Caki2 (cell line): ENCODE measurements around the gene CTDSPL. TPM values are rescaled to one million over a fixed set of nuclear protein-coding genes. Genes with fewer than 3 reads are reported as not detected.

Experiments used
- DNase-seq: peaks from one replicate; pipeline ENCODE4 v3.0.0-alpha.2; 2015; ENCODE audit warnings: low read depth
- in situ Hi-C: cut with HindIII; loops from 2 replicates; pipeline ENCODE4 v1.10.0; 2016; ENCODE audit warnings: low sequenced_read_pairs, low pct_unique_long_range_greater_than_20kb, mixed read lengths
- total RNA-seq: library from RNA; depleted of rRNA; stranded (reverse); fragments of >200 nt; shearing (Covaris generic); gene quantifications from 2 replicates; pipeline ENCODE4 v1.2.3, GENCODE V29; 2014; ENCODE audit warnings: low replicate concordance

Gene CTDSPL
- total RNA-seq, 1 experiment from 2014 or later: 36.4 TPM

GRCh38 chr3:37952564-37952963 is 90.9 kb downstream of the CTDSPL start:
- DNase-seq: no peak
- in situ Hi-C loops: no loop called here

- in situ Hi-C loops: no loop called here
- DNase-seq: no peak
These were observed 91.5 kb downstream of the CTDSPL start for GRCh38 chr3:37953226-37953625.

DNA sequence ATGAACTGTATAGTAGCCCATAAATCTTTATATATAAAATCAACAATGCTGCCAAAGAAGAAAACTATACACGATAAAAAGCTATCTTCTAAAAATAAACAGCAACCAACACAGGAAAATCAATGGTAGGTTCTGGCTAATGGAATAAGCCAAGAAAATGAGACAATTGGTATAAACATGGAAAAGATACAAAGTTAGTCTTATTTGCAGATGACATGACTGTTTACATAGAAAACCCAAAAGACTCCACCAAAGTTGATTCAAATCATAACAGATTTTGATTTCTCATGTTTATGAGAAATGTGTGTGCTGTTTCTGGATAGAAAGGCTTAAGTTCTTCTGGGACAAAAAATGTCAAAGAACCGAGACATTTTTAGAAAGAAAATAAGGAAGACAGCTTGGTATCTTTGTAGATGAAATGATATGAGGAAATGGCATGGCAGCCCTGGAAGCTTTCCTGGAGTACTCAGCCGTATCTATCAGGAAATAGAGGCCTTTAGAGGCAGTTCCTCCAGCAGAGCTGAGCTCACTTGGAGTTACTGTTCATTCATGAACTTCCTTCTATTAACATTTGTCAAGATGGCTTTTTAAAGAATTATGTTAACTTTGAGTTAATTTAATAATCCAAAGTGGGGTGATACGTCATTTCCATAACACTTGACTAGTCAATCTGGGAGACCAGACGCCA is 92.2 kb downstream of the CTDSPL start:
- no peak for DNase-seq
- in situ Hi-C loops: no loop called here

GRCh38 chr3:37954881-37955280 is 93.2 kb downstream of the CTDSPL start:
- in situ Hi-C loops: no loop called here
- DNase-seq: no peak

DNA sequence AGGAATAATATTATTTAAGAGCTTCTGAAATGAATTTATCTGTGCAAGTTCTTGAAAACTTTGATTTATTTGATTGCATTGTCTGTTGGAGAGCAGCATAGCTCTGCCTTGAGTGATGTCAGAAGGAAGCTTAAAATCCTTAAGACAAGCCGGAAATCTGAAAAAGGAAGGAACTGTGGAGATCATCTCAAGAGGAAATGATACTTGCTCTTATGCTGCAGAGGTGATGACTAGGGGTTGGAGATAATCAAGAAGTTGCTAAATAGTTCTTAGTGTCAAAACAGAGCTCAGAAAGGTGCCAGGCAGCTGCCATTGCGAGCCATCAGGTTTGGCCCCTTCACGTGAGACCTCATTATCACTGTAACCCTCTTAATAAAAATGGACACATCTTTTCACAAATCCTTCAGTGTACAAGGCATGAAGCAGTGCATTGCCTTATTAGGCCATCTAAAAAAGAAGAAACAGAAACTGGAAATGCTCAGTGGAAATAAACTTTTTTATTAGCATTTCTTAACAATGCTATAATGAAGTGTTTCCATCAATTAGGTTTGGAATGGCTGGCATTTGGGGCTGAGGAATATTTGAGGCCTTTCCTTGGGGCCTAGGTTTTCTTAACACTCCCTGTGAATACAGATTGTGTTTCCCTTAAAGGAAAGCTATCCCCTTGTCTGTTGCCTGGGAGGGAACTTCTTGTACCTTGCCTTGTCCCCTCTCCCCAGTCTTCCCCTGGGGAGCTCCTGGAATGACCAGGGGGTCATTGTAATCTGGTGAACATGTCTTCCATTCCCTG is 94.4 kb downstream of the CTDSPL start:
- in situ Hi-C loops: no loop called here
- no peak for DNase-seq

- no peak for DNase-seq
- in situ Hi-C loops: no loop called here
These were observed 95.3 kb downstream of the CTDSPL start for GRCh38 chr3:37956723-37957538.

DNA sequence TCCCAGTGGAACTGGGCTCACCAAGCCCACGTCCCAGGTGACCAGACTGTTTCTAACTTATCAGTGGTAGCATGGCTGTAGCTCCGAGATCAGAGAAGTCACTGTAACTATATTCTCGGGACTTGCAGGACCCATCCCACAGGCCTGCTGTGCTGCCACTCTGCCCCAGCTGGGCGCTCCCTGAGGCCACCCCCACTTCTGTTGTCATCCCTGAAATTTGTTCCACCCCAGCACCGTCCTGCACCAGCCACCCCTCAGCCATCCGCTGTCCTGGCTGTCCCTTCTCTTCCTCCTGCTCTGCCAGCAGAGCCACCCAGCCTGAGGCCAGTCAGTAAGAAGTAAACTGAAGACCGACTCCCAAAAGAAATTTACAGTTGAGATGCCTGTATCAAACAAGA is 95.9 kb downstream of the CTDSPL start:
- in situ Hi-C loops: no loop called here
- no peak for DNase-seq

- DNase-seq: no peak
- in situ Hi-C loops: no loop called here
These were observed 100.1 kb downstream of the CTDSPL start for GRCh38 chr3:37961622-37962431.

DNA sequence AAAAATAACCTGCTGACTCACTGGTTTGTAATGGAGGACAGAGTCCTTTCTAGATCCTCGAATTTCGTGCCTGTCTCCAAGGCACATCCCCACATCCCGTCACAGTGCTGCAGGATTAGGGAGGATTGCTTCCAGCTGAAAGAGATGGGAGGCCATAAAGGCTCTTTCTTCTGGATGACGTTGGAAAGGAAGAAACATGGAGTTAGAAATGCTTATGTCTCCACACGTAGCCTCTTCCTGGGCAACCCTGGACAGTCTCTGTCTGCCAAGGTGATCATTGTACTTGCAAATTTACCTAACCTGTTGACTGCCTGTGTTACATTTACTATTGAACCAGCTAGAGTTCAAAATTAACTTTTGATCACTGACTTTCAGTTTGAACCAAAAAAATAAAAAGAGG is 101.3 kb downstream of the CTDSPL start:
- no peak for DNase-seq
- in situ Hi-C loops: no loop called here

- DNase-seq: peak; percentile 66
- in situ Hi-C loops: no loop called here
These were observed 102.0 kb downstream of the CTDSPL start for GRCh38 chr3:37963635-37964034.

- in situ Hi-C loops: no loop called here
- DNase-seq: no peak
These were observed 102.5 kb downstream of the CTDSPL start for GRCh38 chr3:37964146-37964545.

DNA sequence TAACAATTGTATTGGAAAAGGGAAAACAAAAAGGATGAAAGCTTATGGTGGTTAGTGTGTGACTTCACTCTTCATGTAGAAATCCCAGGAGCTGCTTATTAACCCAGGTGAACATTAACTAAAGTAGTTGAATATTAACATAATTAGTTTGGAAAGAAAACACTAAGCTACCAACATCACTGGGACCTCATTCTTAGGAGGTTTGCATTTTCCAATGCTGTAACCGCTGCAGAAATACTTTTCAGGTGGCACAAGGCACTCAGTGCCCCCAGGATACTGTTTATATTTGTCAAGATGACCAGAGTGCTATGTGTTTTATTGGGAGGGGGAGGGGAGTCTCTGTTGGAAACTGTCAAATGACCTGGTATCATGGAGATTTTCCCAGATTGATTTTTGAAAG is 103.0 kb downstream of the CTDSPL start:
- in situ Hi-C loops: no loop called here
- DNase-seq: peak; percentile 91

- no peak for DNase-seq
- in situ Hi-C loops: no loop called here
These were observed 105.7 kb downstream of the CTDSPL start for GRCh38 chr3:37967260-37967881.

DNA sequence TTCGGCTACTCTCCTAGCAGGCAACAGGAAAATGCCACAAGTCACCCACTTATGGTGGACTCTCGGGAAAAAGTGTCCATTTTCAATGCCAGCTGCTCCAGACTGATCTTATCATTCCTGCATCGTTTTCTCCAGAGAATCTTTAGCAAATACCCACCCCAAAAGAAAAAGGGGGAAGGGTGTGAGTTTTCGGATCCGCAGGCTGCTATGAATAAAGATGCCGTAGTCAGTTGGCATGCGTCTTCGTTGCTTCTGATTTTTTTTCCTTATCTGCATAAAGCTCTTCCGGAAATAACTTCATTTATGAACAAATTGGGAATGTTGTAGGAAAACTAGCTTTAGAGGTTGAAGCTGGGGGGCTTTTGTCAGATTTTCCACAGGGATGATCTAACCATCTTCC is 106.5 kb downstream of the CTDSPL start:
- DNase-seq: no peak
- in situ Hi-C loops: no loop called here

DNA sequence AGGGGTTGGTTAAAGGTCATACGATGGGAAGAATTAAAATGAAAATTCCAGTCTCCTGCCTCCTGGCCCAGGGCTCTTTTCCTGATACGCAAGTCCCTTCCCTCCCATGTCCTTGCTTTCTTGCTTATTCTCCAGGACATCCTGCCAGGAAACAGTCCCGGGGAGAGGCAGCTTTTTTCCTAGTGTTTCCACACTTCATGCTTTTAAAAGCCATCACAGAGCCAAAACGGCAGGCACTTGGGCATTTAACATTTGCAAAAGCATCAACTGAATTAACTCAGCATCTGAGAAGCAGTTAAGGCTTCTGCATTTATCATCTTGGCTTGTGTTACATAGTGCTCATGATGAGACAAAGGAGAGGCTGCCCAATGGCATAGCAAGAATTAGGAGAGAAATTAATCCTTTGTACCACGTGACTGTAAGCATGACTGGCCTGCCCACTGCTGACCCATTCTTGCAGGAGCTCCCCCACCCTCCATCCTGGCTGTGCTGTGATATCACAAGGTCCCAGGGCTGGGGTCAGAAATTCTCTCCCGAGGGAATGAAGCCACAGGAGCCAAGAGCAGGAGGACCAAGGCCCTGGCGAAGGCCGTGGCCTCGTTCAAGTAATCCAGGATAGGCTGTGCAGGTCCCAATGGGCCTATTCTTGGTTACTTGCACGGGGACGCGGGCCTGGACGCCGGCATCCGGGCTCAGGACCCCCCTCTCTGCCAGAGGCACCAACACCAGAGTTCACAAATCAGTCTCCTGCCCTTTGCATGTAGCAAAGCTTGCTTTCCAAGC is 107.3 kb downstream of the CTDSPL start:
- in situ Hi-C loops: no loop called here

GRCh38 chr3:37969596-37970100 is 108.0 kb downstream of the CTDSPL start:
- in situ Hi-C loops: no loop called here
- no peak for DNase-seq

More for the DNA sequence above, 107.3 kb downstream of the CTDSPL start:
- DNase-seq: no peak

DNA sequence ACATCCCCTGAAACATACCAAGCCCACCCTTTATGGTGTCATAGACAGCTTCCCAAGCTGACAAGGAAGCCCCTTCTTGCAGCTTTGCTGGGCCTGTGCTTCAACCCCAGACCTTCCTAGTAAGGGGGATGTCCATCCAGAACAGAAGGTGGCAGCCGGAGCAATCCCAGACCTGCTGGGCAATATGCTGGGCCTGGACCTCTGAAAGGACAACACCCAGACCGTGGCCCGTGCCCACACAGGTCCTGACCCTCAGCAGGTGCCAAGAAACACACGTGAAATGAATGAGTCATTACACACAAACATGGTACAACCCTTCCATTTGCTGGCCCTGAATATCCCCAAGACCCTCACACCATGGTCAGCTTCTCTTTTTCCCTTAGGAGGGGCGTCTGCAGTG is 109.1 kb downstream of the CTDSPL start:
- in situ Hi-C loops: no loop called here
- DNase-seq: no peak
